Measurements from ENCODE around the gene ITGB1BP1.

ITGB1BP1 gene

GRCh38 chr2:9424447-9425164, 1.3 kb upstream of the ITGB1BP1 start:
- no peak for DNase-seq

- DNase-seq = no peak
Measured at GRCh38 chr2:9423922-9424272, 569 bp upstream of the ITGB1BP1 start.

- DNase-seq = peak; percentile 38
Measured at GRCh38 chr2:9422321-9423099, 818 bp downstream of the ITGB1BP1 start.

- no peak for DNase-seq
Measured at GRCh38 chr2:9420495-9420894, 2.8 kb downstream of the ITGB1BP1 start.

- no peak for DNase-seq
Measured at GRCh38 chr2:9419541-9419940, 3.8 kb downstream of the ITGB1BP1 start.

GRCh38 chr2:9418746-9419145, 4.6 kb downstream of the ITGB1BP1 start:
- no peak for DNase-seq

DNA sequence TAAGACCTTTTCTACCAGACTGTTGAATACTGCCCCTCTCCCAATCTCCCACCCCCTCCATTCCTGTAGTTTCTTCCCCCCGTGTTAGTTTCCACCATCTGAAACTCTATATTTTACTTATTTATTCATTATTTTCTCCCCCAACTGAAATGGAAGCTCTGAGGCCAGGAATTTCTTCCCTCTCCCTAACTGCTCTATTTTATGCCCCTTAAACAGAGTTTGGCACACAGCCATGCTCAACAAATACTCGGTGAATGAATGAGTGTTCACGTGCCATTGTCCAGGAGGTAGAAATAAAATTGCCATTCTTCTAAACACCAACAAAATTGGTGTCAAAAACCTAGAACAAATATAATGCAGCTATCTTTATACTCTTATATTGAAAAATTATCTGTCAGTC, 5.6 kb downstream of the ITGB1BP1 start:
- DNase-seq = peak; percentile 3

- DNase-seq = no peak
Measured at GRCh38 chr2:9416962-9417316, 6.4 kb downstream of the ITGB1BP1 start.

DNA sequence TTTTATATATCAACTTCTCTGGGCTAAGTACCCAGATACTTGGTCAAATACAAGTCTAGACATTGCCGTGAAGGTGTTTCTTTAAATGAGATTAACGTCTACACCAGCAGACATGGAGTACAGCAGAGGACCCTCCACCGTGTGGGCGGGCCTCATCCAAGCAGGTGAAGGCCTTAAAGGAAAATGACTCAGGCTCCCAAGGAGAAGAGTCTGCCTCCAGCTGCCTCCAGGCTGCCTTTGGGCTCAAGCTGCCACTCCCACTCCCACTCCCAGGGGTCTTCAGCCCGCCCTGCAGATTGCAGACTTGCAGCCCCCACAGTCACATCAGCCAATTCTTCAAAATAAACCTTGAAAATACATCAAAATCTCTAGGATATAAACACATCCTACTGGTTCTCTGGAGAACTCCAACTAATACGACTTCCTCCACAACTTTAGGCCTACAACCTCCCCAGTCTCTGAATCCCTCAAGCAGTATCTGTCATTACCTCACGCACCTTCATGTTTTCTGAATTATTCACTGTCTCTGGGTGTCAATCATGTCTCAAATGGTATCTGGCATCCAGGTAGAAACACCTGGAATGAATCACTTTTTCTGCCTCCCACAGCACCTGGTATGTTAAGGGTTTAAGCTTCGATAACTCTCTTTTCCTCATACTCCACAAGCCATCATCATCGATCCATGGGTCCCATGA, 6.9 kb downstream of the ITGB1BP1 start:
- no peak for DNase-seq

GRCh38 chr2:9415516-9416169, 7.7 kb downstream of the ITGB1BP1 start:
- DNase-seq = no peak

- no peak for DNase-seq
Measured at GRCh38 chr2:9412781-9413180, 10.5 kb downstream of the ITGB1BP1 start.

GRCh38 chr2:9410108-9410507, 13.2 kb downstream of the ITGB1BP1 start:
- DNase-seq = no peak

GRCh38 chr2:9408641-9409151, 14.6 kb downstream of the ITGB1BP1 start:
- no peak for DNase-seq

GRCh38 chr2:9407363-9407811, 15.9 kb downstream of the ITGB1BP1 start:
- no peak for DNase-seq

DNA sequence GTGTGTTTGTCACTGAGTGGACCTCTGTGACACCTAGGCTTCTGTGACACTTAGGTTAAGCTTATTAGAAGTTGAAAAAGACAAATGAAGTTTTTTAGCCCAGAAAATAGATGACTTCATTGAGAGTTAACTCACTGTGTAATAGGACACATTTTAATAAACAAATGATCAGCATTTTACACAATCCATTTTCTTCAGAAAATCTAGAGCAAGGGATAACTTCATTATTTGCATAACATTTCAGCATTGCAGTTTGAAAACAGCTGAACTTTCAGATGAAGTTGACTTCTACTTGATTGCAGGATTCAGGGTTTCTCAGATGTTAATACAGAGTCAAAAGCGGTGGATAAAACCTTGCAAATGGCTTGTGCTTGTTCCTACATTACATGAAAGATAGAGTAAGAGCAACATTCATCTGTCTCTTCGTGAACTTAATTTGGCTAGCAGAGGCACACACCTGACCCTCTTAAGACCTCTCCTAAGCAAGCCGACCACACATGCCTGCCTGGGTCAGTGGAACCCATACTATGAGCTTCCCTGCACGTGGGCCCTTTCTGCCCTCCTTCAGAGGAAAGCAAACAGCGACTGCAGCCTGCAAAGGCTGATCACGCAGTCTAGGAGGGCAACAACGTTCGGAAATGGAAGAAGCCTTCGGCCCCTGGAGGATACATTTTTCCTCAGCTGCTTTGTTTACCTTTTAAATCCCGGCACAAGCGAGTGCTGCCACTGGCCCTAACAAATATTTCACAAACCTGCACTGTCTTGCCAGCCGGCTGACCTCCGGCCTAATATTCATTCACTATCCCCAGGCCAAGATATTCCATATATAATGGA, 16.6 kb downstream of the ITGB1BP1 start:
- DNase-seq = no peak

GRCh38 chr2:9405636-9406035, 17.7 kb downstream of the ITGB1BP1 start:
- no peak for DNase-seq

DNA sequence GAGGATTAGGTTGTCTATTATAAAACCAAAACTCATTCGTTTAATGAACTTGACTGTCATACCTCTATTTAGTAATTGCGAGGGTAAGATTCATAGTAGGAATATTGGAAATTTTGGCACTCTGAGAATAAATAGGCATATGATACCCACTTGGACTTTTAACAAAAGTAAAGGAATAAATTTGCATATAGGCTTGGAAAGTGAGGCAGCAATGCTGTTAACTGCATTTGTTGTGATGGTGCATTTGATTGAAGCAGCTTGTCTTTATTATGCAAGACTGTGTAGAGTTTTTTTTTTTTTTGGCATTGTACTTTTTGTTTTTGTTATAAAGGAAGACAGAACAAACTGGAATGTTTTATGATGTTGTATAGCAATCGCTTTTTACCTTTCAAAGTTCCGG, 18.9 kb downstream of the ITGB1BP1 start:
- no peak for DNase-seq

DNA sequence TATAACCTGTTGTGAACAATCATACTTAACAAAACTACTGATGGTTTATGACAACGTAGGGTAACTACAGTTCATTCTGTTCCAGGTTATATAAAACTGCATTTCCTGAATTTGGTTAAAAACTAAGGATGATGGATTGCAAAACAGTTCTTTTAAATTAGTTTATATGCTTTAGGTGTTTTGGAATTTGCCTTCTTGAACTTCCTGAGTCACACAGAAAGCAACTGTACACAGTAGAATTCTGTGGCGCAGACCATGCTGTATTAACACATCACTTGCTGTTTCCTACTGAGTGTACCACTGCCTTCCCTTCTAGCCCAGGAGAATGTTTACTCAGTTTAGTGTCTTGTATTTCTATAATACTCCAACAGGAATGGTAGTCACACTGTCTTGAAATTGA, 19.4 kb downstream of the ITGB1BP1 start:
- DNase-seq = no peak

DNA sequence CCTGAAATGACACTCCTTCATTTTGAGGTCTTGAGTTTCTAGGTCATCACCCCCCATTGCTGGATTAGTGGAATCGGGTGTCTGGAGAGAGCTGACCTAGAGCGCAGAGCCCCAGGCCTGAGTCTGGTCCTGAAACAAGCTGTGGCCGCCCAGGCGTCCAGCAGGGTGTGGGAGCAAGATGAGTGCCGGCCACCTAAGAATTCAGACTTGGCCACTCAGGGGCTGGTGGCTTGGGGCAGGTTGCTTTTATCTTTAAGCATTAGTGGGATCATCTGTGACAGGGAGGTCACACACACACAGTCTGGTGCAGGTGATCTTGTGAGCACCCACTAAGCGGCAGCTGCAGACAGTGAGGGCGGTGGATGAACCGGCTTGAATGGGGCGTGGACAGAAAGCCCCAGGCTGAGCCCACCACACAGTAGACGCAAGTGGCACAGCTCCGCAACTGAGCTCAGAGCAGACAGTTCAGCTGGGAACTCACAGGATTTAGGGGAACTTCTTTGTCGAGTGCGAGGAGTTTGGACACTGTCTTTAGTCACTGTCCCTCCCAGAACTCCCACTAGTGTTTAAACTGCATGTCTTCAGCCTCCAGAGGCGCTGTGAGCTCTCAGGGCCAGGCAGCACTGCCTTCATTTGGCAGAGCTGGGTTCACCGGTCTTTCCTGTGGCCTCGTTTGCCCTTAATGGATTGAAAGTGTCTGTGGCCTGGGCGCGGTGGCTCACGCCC, 21.5 kb downstream of the ITGB1BP1 start:
- DNase-seq = no peak

GRCh38 chr2:9401059-9401547, 22.2 kb downstream of the ITGB1BP1 start:
- DNase-seq = no peak
